Astrocyte (in vitro differentiated cells and primary cell): ENCODE measurements around the gene CNIH3.

Experiments
- EZH2 ChIP-seq: IDR thresholded peaks from 2 replicates; pipeline ENCODE4 v1.6.1; 2012; ENCODE audit warnings: mild to moderate bottlenecking, low read length, inconsistent platforms; ENCODE audit not compliant: insufficient read depth
- TF ChIP-seq, protein P1 (sequence below): IDR thresholded peaks from 2 replicates; pipeline ENCODE4 v1.5.1; 2011; ENCODE audit warnings: low read depth, mild to moderate bottlenecking, inconsistent platforms, low read length, moderate library complexity; ENCODE audit not compliant: insufficient read depth

DNA sequence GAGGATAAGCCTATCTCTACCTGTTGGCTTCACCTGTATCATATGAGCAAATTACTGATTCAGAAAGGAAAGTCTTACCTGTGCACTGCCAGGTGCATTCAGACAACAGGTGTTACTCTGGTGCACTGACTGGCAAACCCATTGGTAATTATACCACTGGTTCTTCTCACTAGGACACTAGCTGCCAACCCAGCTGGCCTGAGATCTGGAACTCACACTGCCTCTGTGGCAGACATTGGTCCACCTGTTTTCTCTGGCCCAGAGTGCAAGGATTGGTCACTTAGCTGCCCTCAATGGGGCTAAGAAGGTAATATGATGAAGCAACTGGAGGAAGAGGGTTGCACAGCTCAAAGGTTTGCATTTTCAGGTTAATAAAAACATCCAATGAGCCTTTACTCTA, 173.2 kb downstream of the CNIH3 start:
- TF ChIP-seq, protein P1, sequence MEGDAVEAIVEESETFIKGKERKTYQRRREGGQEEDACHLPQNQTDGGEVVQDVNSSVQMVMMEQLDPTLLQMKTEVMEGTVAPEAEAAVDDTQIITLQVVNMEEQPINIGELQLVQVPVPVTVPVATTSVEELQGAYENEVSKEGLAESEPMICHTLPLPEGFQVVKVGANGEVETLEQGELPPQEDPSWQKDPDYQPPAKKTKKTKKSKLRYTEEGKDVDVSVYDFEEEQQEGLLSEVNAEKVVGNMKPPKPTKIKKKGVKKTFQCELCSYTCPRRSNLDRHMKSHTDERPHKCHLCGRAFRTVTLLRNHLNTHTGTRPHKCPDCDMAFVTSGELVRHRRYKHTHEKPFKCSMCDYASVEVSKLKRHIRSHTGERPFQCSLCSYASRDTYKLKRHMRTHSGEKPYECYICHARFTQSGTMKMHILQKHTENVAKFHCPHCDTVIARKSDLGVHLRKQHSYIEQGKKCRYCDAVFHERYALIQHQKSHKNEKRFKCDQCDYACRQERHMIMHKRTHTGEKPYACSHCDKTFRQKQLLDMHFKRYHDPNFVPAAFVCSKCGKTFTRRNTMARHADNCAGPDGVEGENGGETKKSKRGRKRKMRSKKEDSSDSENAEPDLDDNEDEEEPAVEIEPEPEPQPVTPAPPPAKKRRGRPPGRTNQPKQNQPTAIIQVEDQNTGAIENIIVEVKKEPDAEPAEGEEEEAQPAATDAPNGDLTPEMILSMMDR: no peak
- TF ChIP-seq EZH2: no peak
